Activated CD4-positive, alpha-beta T cell treated with anti-CD3 and anti-CD28 coated beads, Interleukin-2, amount 10 ng/mL, durations not matched to agents 24 days and 14 days (primary cell): ENCODE data around the gene SMYD1. TPM values are rescaled to one million over a fixed set of nuclear protein-coding genes. Genes with fewer than 3 reads are reported as not detected.

Experiments
- DNase-seq: peaks from one replicate; pipeline ENCODE4 v3.0.0; 2022
- H3K27ac Mint-ChIP-seq: one replicate; pipeline ENCODE4 v1.8.0; 2022; ENCODE audit warnings: mild to moderate bottlenecking, mixed read lengths
- H3K27me3 Mint-ChIP-seq: one replicate; pipeline ENCODE4 v1.8.0; 2022; ENCODE audit warnings: mixed read lengths
- H3K36me3 Mint-ChIP-seq: one replicate; pipeline ENCODE4 v1.8.0; 2022; ENCODE audit warnings: low read depth, mild to moderate bottlenecking, mixed read lengths
- H3K4me1 Mint-ChIP-seq: one replicate; pipeline ENCODE4 v1.8.0; 2021; ENCODE audit warnings: mixed read lengths
- H3K4me3 Mint-ChIP-seq: one replicate; pipeline ENCODE4 v1.8.0; 2022; ENCODE audit warnings: mild to moderate bottlenecking, moderate library complexity, mixed read lengths
- H3K9me3 Mint-ChIP-seq: one replicate; pipeline ENCODE4 v1.8.0; 2021; ENCODE audit warnings: mixed read lengths
- intact Hi-C: fragments of 100-400 bp; cut with micrococcal nuclease; formaldehyde crosslinking; loops from one replicate; pipeline ENCODE4 v1.15.1; 2023
- total RNA-seq: library from RNA; stranded (reverse); gene quantifications from 2 replicates; pipeline ENCODE4 v1.2.3, GENCODE V29; 2022

The SMYD1 gene
- total RNA-seq, 1 donor from 2014 or later: not detected

GRCh38 chr2:88125924-88126771 is 58.5 kb downstream of the SMYD1 start:
- H3K36me3 Mint-ChIP-seq: no peaks in the 10 kb centered on the region
- no peak overlapping the region for H3K27ac Mint-ChIP-seq
- H3K9me3 Mint-ChIP-seq: no peaks in the 10 kb centered on the region
- DNase-seq: no peak
- intact Hi-C loops: no loop called here
- H3K4me3 Mint-ChIP-seq: no peak overlapping the region
- no peaks in the 10 kb centered on the region for H3K4me1 Mint-ChIP-seq
- peaks cover 10% of the 10 kb centered on the region for H3K27me3 Mint-ChIP-seq

- Mint-ChIP-seq H3K27me3 (peaks cover 10% of the 10 kb centered on the region), H3K27ac (no peak overlapping the region), H3K36me3 (no peaks in the 10 kb centered on the region), H3K4me3 (no peak overlapping the region), H3K9me3 (no peaks in the 10 kb centered on the region), H3K4me1 (no peaks in the 10 kb centered on the region)
- intact Hi-C loops: no loop called here
- no peak for DNase-seq
These were observed 59.4 kb downstream of the SMYD1 start for GRCh38 chr2:88126772-88127637.

GRCh38 chr2:88127638-88127887 is 59.9 kb downstream of the SMYD1 start:
- Mint-ChIP-seq H3K9me3 (no peaks in the 10 kb centered on the region), H3K27ac (no peak overlapping the region), H3K4me1 (no peaks in the 10 kb centered on the region), H3K27me3 (peaks cover 10% of the 10 kb centered on the region), H3K4me3 (no peak overlapping the region), H3K36me3 (no peaks in the 10 kb centered on the region)
- no peak for DNase-seq
- intact Hi-C loops: no loop called here

DNA sequence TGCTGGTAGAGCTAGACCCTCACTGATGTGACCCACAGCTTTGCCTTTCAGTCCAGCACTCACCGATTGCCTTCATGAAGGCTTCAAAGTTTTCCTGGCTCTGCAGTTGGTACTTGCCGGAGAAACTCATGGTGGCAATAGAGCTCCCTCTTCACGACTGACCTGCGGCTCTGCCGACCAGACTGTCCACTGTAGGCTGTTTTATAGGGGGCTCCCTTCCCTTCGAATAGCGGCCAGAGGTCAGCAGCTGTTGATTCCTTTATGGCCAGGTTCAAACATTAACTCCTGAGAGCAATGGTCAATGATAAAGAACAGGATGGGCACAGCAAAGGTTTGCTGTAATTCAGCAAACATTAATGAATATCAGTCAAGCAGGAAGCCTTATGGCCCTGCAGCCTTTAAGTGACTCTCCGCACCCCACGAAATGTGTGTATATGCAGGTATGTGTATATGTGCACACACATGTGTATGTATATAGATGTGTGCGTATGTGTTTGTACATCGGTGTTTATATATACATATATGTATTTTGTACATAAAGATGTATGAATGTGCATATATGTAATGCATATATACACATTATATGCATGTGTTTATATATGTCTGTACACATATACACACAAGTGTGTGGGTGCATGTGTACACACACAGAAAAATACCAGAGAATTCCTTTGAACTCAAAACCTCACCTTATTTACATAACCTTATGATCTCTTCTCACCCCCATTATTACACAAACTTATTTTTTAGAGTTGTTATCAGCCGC is 60.4 kb downstream of the SMYD1 start, which contains the start of gene FABP1:
FABP1 (minus strand) TSS at position 175 of the 766 bp plus-strand sequence; CDS start at position 130, 45 bp downstream.
- no peak within 1 kb of the TSS for H3K27ac Mint-ChIP-seq
- H3K4me1 Mint-ChIP-seq: no peaks in the 10 kb centered on the region
- no peaks in the 10 kb centered on the region for H3K36me3 Mint-ChIP-seq
- intact Hi-C loops: no loop called here
- H3K27me3 Mint-ChIP-seq: peaks cover 8% of the 10 kb centered on the region
- no peak for DNase-seq
- no peaks in the 10 kb centered on the region for H3K9me3 Mint-ChIP-seq
- H3K4me3 Mint-ChIP-seq: no peak within 1 kb of the TSS

- Mint-ChIP-seq H3K4me3 (no peak overlapping the region), H3K4me1 (no peaks in the 10 kb centered on the region), H3K9me3 (no peaks in the 10 kb centered on the region), H3K27me3 (peaks cover 8% of the 10 kb centered on the region), H3K36me3 (no peaks in the 10 kb centered on the region), H3K27ac (no peak overlapping the region)
- intact Hi-C loops: no loop called here
- DNase-seq: no peak
These were observed 61.2 kb downstream of the SMYD1 start for GRCh38 chr2:88128654-88129312.

DNA sequence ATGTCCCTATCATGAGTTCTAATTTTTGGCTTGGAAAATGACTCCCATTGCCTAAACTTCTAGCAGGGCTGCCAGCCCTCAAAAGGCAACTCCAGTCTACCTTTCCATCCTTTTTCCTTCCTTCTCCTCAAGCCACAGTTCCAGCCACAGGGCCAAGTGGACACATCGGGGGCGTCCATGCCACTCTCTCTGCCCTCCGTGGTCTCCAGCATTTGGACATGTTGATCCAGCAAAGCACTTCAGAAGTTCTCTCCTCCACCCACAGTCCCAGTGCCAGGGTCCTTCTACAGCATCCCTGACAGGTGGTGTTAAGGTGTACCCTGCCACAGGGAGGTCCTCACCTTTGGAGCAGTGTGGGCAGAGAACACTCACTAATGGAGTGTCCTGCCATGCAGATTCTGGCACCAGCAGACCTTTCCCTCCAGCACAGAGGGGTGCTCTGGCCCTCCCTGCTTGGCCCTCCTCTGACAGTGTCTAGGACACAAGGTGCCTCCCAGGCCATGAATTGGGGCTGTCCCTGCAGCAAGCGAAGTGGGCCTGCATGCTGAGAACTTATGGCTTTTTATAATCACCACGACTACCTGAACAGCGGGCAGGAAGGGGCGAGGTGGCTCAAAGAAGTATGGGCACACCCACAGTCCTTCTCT is 61.8 kb downstream of the SMYD1 start:
- Mint-ChIP-seq H3K4me1 (no peaks in the 10 kb centered on the region), H3K27ac (no peak overlapping the region), H3K27me3 (peaks cover 11% of the 10 kb centered on the region), H3K4me3 (no peak overlapping the region), H3K9me3 (no peaks in the 10 kb centered on the region), H3K36me3 (no peaks in the 10 kb centered on the region)
- no peak for DNase-seq
- intact Hi-C loops: no loop called here

- Mint-ChIP-seq H3K9me3 (no peaks in the 10 kb centered on the region), H3K27me3 (peaks cover 5% of the 10 kb centered on the region), H3K27ac (no peak overlapping the region), H3K4me1 (no peaks in the 10 kb centered on the region), H3K4me3 (no peak overlapping the region), H3K36me3 (no peaks in the 10 kb centered on the region)
- intact Hi-C loops: no loop called here
- no peak for DNase-seq
These were observed 63.8 kb downstream of the SMYD1 start for GRCh38 chr2:88131201-88131998.

DNA sequence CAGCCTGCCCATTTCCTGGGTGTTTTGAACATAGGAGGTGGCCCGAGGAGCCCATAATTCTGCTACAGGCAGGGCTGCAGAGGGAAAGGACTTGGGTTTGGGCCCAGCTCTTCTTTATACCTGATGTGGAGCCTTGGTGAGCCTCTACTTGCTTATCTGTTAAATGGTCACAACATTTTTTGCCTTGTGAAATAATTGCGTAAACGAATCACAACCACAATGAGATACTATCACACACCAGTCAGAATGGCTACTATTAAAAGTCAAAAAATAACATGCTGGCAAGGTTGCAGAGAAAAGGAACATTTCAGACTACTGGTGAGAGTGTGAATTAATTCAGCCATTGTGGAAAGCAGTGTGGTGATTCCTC is 64.4 kb downstream of the SMYD1 start:
- Mint-ChIP-seq H3K4me1 (no peaks in the 10 kb centered on the region), H3K4me3 (no peak overlapping the region), H3K9me3 (no peaks in the 10 kb centered on the region), H3K27ac (no peak overlapping the region), H3K27me3 (peaks cover 5% of the 10 kb centered on the region), H3K36me3 (no peaks in the 10 kb centered on the region)
- intact Hi-C loops: no loop called here
- DNase-seq: no peak

DNA sequence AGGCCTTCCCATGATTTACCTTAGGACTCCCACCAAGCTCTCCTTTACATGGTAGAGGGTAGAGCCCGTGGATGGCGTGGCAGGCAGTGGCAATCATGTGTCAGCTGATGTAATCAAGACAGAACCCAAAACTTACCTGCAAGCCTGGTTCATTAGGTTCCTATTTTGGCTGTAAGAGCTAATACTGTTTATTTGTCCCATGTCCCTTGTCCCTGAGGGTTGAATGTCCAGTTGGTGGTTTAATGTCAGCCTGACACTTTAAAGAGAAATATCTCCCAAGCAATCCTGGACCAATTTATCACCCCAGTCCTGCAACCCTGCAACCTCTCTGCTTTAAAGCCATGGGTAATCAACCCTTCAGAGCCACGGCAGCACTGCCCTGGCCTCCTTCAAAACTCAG is 66.2 kb downstream of the SMYD1 start:
- no peaks in the 10 kb centered on the region for H3K36me3 Mint-ChIP-seq
- intact Hi-C loops: no loop called here
- no peak for DNase-seq
- no peak overlapping the region for H3K27ac Mint-ChIP-seq
- no peaks in the 10 kb centered on the region for H3K4me1 Mint-ChIP-seq
- peaks cover 6% of the 10 kb centered on the region for H3K27me3 Mint-ChIP-seq
- no peak overlapping the region for H3K4me3 Mint-ChIP-seq
- no peaks in the 10 kb centered on the region for H3K9me3 Mint-ChIP-seq

DNA sequence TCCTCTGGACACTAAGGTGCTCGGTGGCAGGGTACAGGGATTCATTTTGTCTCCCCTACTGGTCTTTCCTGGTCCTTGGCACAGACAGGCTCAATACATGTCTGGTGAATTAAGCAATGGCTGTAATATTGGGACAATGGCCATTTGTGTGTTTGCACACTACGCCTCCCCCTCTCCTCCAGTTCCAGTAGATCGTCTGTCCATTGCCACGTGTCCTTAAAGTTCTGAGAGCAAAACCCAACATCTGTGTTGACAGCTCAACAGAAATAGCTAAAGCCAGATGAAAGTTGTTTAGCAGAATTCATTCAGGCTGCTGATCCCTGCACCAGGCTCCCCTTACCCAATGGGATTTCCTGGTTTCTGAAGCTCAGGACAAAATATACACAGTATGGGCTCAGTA is 69.2 kb downstream of the SMYD1 start:
- no peaks in the 10 kb centered on the region for H3K9me3 Mint-ChIP-seq
- H3K27ac Mint-ChIP-seq: no peak overlapping the region
- no peak for DNase-seq
- H3K4me1 Mint-ChIP-seq: no peaks in the 10 kb centered on the region
- intact Hi-C loops: no loop called here
- no peaks in the 10 kb centered on the region for H3K36me3 Mint-ChIP-seq
- peaks cover 9% of the 10 kb centered on the region for H3K27me3 Mint-ChIP-seq
- H3K4me3 Mint-ChIP-seq: no peak overlapping the region

- Mint-ChIP-seq H3K9me3 (no peaks in the 10 kb centered on the region), H3K36me3 (no peaks in the 10 kb centered on the region), H3K4me1 (no peaks in the 10 kb centered on the region), H3K27me3 (peaks cover 11% of the 10 kb centered on the region), H3K27ac (no peak overlapping the region), H3K4me3 (no peak overlapping the region)
- DNase-seq: no peak
- intact Hi-C loops: no loop called here
These were observed 70.2 kb downstream of the SMYD1 start for GRCh38 chr2:88137833-88138232.

DNA sequence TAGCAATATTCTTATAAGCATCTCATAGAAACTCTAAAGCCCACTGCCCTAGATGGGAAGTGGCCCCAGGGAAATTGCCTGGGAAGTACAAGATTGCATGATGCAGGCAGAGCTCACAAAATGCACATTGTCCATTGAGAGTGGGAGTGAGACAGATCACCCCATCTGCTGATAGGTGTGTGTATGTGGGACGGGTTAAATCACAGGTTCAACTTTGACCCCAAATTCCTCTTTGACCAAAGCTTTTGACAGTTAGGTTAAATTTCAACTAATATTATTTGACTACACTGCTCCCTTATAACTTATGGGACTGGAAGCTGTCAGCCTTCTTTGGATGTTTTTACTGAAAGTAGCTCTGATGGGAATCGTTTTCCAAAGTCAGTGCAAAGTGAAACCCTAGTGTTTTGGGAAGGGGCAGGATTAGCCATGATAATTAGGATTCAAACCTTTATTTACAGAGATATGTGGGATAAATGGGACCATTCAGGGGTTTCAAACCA is 71.6 kb downstream of the SMYD1 start:
- peaks cover 3% of the 10 kb centered on the region for H3K9me3 Mint-ChIP-seq
- DNase-seq: no peak
- intact Hi-C loops: no loop called here
- H3K27me3 Mint-ChIP-seq: peaks cover 17% of the 10 kb centered on the region
- no peaks in the 10 kb centered on the region for H3K36me3 Mint-ChIP-seq
- no peak overlapping the region for H3K27ac Mint-ChIP-seq
- no peaks in the 10 kb centered on the region for H3K4me1 Mint-ChIP-seq
- no peak overlapping the region for H3K4me3 Mint-ChIP-seq
